ENCODE data around the gene SORCS2.

- TF ChIP-seq, protein P1, sequence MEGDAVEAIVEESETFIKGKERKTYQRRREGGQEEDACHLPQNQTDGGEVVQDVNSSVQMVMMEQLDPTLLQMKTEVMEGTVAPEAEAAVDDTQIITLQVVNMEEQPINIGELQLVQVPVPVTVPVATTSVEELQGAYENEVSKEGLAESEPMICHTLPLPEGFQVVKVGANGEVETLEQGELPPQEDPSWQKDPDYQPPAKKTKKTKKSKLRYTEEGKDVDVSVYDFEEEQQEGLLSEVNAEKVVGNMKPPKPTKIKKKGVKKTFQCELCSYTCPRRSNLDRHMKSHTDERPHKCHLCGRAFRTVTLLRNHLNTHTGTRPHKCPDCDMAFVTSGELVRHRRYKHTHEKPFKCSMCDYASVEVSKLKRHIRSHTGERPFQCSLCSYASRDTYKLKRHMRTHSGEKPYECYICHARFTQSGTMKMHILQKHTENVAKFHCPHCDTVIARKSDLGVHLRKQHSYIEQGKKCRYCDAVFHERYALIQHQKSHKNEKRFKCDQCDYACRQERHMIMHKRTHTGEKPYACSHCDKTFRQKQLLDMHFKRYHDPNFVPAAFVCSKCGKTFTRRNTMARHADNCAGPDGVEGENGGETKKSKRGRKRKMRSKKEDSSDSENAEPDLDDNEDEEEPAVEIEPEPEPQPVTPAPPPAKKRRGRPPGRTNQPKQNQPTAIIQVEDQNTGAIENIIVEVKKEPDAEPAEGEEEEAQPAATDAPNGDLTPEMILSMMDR (CRISPR knock-in tag; IDR thresholded peaks at IDR 0.05): no peak
- TF ChIP-seq IKZF1 (IDR thresholded peaks at IDR 0.05) (no peak), MTA3 (CRISPR knock-in tag; IDR thresholded peaks at IDR 0.05) (no peak), ARID2 (CRISPR knock-in tag; IDR thresholded peaks at IDR 0.05; ENCODE audit: borderline replicate concordance) (no peak), POGK (CRISPR knock-in tag; conservative IDR thresholded peaks at IDR 0.05) (no peak), SALL2 (CRISPR knock-in tag; IDR thresholded peaks at IDR 0.05) (no peak), CHD2 (IDR thresholded peaks at IDR 0.05; ENCODE audit: low read depth, low read length) (no peak), POLR2A (IDR thresholded peaks at IDR 0.05; ENCODE audit: insufficient read depth in 1 of 2, low read depth in 2 of 2, low read length in 2 of 2) (no peak), ZFP41 (CRISPR knock-in tag; IDR thresholded peaks at IDR 0.05; ENCODE audit: borderline replicate concordance) (no peak), SNRNP70 (IDR thresholded peaks at IDR 0.05; ENCODE audit: low read depth, low read length) (no peak)
- TF ChIP-seq, protein P2, sequence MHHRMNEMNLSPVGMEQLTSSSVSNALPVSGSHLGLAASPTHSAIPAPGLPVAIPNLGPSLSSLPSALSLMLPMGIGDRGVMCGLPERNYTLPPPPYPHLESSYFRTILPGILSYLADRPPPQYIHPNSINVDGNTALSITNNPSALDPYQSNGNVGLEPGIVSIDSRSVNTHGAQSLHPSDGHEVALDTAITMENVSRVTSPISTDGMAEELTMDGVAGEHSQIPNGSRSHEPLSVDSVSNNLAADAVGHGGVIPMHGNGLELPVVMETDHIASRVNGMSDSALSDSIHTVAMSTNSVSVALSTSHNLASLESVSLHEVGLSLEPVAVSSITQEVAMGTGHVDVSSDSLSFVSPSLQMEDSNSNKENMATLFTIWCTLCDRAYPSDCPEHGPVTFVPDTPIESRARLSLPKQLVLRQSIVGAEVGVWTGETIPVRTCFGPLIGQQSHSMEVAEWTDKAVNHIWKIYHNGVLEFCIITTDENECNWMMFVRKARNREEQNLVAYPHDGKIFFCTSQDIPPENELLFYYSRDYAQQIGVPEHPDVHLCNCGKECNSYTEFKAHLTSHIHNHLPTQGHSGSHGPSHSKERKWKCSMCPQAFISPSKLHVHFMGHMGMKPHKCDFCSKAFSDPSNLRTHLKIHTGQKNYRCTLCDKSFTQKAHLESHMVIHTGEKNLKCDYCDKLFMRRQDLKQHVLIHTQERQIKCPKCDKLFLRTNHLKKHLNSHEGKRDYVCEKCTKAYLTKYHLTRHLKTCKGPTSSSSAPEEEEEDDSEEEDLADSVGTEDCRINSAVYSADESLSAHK (CRISPR knock-in tag; IDR thresholded peaks at IDR 0.05; ENCODE audit: borderline replicate concordance): no peak
- TF ChIP-seq, protein P3, sequence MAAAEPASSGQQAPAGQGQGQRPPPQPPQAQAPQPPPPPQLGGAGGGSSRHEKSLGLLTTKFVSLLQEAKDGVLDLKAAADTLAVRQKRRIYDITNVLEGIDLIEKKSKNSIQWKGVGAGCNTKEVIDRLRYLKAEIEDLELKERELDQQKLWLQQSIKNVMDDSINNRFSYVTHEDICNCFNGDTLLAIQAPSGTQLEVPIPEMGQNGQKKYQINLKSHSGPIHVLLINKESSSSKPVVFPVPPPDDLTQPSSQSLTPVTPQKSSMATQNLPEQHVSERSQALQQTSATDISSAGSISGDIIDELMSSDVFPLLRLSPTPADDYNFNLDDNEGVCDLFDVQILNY (CRISPR knock-in tag; conservative IDR thresholded peaks at IDR 0.05): no peak
- TF ChIP-seq, protein P4, sequence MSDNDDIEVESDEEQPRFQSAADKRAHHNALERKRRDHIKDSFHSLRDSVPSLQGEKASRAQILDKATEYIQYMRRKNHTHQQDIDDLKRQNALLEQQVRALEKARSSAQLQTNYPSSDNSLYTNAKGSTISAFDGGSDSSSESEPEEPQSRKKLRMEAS (IDR thresholded peaks at IDR 0.05): no peak
These were observed 9.7 kb upstream of the SORCS2 start for GRCh38 chr4:7182616-7183015.
